Stimulated activated CD4-positive, alpha-beta T cell treated with anti-CD3 and anti-CD28 coated beads, Interleukin-4, amount 100 ng/mL, for 48 hours (primary cell): ENCODE measurements around the gene UCK2.
"Not testable (repeated sequence)": the region's sequence is repeated elsewhere in the genome, so short reads cannot be mapped to it uniquely, and the experiment has no call there.

Experiments used
- DNase-seq, 2 donors: peaks; one replicate each; pipeline ENCODE4 v3.0.0-alpha.2; 2020; ENCODE audit warnings: low read depth in 2 of 2

The UCK2 gene

DNA sequence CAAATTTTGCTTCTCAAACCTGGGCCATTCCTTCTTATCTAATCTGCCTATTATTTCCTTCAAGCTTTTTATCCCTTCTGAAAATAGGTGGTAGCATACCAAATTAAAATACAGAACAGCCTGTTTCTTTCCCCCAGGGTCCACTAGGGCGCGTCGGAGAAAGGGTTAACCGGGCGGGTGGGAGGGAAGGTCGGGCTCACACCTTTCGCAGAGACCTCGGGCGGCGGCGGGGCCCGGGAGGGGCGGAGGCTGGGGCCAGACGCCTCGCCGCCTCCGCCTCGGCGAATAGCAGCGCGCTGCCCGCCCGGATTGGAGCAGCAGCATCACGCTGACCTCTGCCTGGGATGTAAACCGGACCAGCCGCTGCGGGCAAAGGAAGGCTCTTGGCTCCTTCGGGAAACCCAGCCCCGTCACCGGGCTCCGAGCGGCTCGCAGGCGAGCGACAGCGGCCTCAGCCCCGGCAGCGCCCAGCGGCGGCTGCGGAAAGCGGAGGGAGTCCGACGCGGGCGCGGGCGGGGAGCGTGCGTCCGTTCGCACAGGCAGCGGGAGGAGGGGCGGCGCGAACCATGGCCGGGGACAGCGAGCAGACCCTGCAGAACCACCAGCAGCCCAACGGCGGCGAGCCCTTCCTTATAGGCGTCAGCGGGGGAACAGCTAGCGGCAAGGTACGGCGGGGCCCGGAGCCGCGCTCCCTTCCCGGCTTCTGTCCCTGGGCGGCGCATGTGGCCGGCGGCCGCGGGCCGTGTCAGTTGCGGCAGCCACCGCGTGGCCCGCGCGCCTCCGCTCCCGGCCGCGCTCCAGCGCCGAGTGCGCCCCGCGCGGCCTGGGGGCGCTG, at the start of gene UCK2:
UCK2 (plus strand) TSS at position 347 of the 835 bp plus-strand sequence; CDS start at position 567, 220 bp downstream.
- DNase-seq = peak; percentile 64 to 69

DNA sequence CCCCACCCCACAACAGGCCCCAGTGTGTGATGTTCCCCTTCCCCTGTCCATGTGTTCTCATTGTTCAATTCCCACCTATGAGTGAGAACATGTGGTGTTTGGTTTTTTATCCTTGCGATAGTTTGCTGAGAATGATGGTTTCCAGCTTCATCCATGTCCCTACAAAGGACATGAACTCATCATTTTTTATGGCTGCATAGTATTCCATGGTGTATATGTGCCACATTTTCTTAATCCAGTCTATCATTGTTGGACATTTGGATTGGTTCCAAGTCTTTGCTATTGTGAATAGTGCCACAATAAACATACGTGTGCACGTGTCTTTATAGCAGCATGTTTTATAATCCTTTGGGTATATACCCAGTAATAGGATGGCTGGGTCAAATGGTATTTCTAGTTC, 49.2 kb upstream of the UCK2 start:
- DNase-seq = not testable (repeated sequence)

DNA sequence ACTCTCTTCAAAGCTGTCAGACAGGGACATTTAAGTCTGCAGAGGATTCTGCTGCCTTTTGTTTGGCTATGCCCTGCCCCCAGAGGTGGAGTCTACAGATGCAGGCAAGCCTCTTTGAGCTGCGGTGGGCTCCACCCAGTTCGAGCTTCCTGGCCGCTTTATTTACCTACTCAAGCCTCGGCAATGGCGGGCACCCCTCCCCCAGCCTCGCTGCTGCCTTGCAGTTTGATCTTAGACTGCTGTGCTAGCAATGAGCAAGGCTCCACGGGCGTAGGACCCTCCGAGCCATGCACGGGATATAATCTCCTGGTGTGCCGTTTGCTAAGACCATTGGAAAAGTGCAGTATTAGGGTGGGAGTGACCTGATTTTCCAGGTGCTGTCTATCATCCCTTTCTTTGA, 43.9 kb upstream of the UCK2 start:
- not testable (repeated sequence) for DNase-seq

DNA sequence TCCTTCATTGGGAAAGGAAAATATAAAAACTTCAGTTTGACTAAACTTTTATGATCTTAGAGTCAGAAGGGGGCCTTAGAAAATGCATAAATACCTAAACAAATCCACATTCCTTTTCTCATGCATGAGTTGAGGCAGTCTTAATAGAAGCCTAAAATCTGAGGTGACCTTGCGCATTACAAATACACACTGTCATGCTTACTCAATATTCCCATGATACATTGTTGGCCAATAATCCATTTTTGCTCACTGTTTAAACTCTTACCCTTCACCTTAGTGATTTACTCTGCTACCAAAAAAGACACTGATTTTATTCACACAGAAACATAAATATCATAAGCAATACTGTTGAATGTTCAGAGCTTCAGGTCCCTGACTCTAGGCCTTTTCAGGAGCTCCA, 39.7 kb upstream of the UCK2 start:
- DNase-seq = no peak

DNA sequence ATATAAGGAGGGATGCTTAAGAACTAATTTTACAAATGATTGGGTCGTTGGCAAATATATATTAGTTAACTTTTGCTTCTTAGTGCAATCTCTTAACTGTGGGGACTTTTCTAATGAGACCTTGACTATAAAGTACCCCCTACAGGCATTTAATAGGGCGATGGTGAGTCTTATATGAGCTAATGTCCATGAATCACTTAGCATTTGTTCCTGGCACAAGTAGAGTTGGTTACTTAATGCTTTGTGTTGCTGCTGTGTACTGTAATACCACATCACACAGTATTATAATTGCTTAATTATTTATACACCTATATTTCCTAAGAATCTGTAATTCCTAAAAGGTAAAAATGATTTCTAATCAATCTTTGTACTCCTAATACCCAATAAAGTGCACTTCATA, 33.5 kb upstream of the UCK2 start:
- DNase-seq = no peak

DNA sequence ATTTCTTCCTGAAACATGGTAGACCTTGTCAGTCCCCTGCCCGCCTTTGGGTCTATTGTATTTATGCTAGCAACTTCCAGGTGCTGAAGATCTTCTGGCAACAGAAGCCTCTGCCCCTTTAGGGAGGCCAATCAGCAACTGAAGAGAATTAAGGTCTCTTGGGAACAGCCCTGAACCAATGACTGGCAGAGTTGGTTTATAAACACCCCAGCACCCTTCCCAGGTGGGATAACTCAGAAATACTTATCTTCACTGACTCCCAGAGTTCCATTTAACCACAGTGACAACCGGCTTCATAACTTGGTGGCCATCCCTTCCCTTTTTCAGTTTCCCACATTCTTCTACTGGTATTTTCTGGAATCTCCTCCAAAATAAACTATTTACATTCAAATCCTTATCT, 31.5 kb upstream of the UCK2 start:
- no peak for DNase-seq

DNA sequence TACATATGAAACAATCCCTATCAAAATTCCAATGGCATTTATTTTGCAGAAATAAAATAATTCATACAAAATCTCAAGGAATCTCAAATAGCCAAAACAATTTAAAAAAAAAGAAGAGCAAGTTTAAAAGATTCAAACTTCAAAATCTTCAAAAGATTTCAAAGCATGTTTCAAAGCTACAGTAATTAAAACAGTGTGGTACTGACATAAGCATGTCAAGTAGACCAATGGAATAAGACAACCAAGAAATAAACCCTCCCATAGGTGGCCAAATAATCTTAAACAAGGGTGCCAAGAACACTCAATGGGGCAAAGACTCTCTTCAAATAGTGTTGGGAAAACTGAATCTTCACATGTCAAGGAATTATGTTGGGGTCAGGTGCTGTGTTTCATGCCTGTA, 28.0 kb upstream of the UCK2 start:
- no peak for DNase-seq

DNA sequence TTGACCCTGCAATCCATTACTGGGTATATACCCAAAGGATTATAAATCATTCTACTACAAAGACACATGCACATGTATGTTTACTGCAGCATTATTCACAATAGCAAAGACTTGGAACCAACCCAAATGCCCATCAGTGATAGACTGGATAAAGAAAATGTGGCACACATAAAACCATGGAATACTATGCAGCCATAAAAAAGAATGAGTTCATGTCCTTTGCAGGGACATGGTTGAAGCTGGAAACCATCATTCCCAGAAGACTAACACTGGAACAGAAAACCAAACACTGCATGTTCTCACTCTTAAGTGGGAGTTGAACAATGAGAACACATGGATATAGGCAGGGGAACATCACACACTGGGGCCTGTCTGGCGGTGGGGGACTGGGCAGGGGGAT, 22.9 kb upstream of the UCK2 start:
- not testable (repeated sequence) for DNase-seq

DNA sequence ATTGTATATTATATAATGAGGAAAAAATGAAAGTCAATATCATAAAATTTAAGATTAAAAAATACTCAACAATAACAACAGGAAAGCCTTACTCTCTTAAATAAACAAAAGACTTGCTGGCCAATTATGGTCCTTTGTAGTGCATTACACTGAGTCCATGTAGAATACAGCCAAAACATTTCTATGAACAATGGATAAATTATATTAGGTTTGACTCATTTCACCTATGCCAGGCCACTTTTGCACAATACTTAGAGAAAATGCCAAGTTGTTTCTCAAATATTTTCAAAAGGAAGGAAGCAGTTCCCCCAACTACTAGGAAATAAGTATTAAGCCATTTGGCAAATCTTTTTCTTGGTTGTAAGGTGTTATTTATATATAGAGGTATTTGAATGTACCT, 19.8 kb upstream of the UCK2 start:
- DNase-seq = no peak

DNA sequence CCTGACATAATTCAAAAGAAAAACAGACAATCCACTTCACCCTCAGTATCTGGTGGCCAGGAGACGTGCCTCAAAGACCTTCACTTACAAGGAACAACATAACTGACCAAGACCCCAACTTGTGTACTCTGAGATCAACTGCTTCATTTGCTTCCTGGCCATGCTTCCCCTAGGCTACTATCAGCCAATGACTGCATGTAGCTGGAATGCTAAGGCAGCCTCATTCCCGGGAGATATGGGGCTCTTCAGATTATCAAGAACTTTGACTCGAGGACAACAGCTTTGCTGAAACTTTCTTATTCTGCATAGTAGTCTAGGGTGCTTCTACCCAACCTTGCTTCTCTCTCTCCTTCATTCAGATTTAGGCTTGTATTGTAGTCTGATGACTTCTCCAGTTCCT, 11.7 kb upstream of the UCK2 start:
- DNase-seq = no peak

DNA sequence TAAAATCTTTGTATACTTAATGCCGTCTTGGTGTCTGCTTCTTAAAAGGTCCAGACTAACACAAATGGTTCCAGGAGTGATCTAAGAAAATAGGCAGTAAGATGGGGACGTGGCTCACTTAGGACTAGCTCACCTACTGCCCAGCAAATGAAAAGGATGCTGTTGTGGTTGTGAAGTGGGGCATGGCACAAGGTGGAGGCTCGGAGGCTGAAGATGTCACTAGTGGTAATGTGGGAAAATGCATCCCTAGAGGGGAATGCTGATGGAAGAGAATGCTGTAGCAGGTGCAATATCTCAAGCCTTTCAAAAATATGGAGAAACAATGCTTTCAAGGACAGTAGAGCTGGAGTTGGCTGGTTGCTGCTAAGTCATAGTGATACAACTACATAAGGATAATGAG, 11.3 kb upstream of the UCK2 start:
- DNase-seq = no peak

DNA sequence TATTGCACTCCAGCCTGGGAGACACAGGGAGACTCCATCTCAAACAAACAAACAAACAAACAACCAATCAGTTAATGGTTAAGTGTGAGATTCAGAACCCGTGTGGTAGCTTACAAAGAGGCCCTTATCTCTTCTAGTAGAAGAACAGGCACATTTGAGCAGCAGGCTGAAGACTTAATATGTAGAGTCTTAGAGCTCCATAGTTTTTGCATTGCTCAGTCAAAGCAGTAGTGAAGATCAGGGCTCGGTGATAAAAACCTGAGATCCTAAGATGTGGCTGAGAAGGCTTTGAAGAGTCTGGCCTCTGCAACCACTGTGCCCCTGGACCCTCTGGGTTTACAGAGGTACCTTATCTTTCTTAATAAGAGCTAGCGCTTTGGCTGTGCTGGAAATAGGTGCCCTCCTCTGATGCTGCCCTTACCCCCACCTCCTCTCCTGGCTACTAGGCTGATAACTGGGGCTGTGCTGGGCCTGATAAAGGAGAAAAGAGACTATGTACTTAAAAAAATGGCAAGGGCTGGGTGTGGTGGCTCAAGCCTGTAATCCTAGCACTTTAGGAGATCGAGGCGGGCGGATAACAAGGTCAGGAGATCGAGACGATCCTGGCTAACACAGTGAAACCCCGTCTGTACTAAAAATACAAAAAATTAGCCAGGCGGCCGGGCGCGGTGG, 10.5 kb upstream of the UCK2 start:
- no peak for DNase-seq

DNA sequence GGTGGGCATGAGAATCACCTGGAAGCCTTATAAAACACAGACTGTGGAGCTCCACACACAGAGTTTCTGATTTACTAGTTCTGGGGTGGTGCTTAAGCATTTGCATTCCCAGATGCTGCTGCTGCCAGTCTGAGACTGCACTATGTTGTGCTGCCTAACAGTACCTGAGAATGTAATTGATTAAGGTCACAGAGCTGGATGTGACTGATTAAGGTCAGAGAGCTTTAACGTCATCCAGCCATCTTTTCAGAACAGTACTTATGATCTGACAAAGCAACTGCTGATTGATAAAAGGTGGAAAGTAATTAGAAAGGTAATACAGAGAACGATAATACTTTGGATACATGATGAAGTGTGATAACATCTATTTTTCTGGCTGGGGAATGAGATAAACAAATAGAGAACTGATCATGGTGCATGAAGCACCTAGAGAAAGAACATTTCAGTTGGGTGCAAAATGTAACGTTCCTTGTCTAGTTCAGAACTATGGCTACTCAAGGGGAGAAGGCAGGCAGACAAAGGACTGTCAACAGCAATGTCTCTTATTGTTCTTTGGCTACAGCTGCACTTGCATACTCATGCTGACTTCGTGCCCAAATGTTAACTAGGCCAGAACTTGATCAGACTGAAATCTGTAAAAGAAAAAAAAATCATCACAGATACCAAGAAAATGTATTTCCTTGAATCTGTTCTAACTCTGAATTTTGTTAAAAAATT, 3.7 kb upstream of the UCK2 start:
- DNase-seq = no peak

DNA sequence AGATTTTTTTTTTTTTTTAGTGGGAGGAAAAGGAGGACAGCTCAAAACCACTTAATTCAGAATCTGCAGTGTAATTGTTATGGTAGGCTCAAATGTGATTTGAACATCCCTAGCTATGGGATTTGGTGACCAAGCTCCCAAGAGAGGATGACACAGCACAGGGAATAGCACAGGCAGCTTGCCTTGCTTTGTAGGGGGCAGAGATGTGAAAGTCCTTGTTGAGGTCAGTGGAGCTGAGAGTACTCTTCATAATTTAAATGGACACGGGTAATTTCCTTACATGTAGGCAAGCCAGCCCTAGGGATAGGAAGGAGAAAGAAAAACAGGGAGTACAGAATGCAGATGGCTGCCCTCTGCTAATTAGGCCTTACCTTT, 3.2 kb upstream of the UCK2 start:
- DNase-seq = no peak

DNA sequence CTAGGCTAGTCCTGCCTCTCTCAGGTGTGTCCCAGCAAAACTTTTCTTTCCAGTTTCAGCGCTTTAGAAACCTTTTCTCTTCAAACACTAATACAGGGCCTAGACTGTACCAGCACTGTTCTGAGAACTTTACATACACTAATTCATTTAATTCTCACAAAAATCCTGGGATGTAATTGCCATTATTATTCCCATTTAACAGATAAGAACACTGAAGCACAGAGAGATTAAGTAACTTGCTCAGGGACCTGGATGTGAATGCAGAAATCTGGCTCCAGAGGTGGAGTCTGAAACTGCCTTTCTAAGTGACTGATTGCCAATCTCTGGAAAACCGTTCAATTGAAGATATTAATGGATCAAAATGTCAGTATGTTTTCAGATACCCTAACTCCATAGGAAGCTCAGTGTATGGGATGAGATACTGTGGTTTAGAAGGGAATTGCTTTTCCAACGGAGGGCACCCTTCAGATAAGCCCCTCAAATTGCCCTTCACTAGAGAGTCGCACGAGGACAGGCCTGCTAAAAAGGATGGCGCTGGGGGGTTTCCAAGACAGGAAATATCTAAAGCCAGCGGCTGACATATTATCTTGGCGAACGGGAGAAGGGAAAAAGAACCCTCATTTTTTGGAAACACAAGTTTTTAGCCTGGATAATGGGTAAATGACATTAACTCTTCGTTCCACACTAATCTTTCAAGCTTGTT, 698 bp upstream of the UCK2 start:
- no peak for DNase-seq

DNA sequence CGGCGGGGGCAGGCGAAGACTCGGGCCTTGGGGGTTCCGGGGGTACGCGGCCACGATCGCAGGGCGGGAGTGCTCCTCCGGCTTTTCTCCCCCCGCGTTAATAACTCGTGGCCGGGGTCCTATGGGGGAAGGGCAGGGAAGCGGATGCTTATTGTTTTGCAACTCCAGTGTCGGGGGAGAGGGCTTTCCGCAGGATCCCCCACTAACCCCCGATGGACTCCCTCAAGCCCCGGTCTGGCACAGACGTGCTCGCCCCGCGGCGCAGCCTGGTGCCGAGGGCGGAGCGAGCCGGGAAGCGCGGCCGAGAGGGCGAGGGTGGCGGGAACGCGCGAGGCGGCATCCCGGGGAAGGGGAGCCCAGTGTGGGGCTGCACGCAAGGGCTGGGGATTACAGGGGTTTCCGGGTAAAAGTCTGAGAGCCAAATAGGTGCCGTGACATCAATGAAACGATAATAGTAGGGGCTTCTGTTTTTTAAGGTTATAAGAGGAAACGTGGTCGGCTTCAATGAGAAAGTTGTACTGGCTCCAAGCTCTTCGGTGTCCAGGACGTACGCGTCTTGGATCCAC, 772 bp downstream of the UCK2 start:
- DNase-seq = peak; percentile 28 to 46

DNA sequence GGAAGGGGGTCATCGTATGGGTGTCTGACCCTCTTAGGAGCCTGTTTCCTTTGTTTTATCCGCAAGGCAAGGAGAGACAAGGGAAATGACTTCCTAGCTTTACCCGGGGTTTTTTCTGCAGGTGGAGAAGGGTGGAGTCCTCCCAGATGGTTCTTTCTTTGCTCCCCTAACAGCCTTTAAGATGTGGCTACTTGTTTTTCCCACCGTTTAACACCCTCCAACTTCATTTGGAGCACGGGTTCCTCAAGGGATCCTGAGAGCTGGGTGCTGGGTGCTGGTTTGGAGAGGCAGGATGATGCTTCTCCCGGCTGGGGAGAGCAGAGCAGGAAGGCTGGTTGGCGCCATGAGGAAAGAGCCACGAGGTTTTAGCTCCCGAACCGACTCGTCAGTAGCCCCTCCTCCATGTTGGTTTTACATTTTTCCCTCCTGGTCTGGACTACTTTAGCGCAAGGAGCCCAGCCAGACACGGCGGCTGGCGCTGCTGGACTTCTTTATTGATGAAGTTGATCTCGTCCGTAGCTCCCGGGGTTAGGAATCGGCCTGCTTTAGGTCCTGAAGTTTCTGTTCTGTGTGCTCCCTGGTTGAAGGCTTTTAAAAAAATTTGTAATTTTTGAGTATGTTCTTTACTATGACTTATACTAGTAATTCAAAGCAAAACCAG, 1.4 kb downstream of the UCK2 start:
- DNase-seq = peak in 1 of 2 donors; percentile 17

DNA sequence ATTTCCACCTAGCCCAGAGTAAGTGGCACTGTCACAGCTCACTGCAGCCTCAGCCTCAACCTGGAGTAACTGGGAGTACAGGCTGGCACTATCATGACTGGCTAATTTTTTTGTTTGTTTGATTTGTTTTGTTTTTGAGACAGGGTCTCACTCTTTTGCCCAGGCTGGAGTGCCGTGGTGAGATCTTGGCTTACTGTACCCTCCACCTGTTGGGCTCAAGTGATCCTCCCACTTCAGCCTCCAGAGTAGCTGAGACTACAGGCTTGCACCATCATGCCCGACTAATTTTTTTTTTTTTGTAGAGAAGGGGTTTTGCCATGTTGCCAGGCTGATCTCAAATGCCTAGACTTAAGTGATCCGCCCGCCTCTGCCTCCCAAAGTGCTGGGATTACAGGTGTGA, 2.5 kb downstream of the UCK2 start:
- DNase-seq = no peak

DNA sequence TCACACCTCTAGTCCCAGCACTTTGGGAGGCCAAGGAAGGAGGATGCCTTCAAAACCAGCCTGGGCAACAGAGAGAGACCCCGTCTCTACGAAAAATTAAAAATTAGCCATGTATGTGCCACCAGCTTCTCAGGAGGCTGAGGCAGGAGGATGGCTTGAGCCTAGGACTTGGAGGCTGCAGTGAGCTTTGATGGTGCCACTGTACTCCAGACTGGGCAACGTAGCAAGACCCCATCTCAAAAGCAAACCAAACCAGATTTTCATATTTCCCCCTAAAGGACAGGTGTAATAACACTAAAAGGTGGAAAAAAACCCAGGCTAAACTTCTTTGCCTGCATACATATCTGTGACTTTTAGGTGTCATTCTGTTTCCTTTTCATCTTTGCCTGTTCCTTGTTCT, 3.7 kb downstream of the UCK2 start:
- no peak for DNase-seq

DNA sequence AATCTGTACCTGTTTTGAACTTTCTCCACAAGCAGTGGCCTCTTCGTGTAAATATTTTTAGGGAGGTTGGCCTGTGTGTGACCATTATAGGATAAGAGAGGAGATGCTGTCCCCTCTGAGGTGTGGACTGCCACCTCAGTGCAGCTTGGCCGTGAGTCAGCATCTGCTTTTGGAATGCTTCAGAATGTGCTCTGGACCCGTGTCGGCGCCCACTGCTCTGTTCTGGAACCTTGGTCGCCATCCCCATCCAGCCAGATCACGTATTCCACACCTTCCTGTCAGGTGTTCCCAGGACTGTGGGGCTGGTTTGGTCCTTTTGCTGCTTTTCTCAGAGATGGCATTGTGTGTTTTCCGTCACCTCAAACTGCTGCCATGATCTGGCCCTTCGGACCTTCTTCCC, 5.5 kb downstream of the UCK2 start:
- DNase-seq = no peak

DNA sequence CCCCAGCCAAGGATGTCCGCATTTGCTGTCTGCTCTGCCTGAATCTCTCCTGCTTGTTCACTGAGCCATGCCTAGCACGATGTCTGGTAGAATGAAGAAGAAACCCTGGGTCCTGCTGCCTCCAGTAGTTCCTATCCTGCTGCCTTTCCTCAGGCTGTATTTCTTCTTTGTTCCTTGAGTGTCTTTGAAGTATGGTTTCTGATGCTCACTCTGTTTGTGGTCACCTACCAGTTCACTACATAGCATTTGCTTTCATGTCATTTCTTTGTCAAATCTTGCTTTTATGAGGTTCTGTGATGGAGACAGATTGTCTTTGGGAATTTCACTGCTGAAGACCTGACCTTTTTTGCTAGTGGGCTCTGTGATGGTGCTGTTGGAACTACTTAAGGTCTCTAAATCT, 5.9 kb downstream of the UCK2 start:
- DNase-seq = no peak
